Measurements from ENCODE around the gene RSPH10B.
"Not testable (repeated sequence)": the region's sequence is repeated elsewhere in the genome, so short reads cannot be mapped to it uniquely, and the experiment has no call there.

The RSPH10B gene

GRCh38 chr7:5970347-5970911, at the start of gene RSPH10B:
RSPH10B (minus strand) TSS chr7:5970689; CDS start chr7:5967116, 3,573 bp downstream.
- not testable (repeated sequence) for DNase-seq

DNA sequence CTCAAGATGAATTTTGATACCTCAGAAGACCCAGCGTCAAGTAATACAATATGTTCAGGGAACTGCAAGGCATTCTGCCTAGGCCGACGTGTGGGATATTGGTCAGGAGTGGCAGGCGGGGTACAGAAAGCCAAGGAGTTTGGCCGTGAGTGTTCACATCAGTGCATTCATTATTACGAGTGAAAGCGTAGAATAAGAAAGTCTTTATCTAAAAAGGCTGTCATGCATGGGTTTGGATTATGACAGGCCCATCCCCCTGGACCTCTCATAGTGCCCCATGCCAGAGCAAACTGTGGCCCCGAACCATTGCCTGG, 46.1 kb upstream of the RSPH10B start:
- DNase-seq = no peak

- DNase-seq = peak; percentile 9
Observed at GRCh38 chr7:6015917-6016652, 45.6 kb upstream of the RSPH10B start.

GRCh38 chr7:6012355-6013104, 42.0 kb upstream of the RSPH10B start:
- no peak for DNase-seq

GRCh38 chr7:6011541-6011940, 41.1 kb upstream of the RSPH10B start:
- no peak for DNase-seq

DNA sequence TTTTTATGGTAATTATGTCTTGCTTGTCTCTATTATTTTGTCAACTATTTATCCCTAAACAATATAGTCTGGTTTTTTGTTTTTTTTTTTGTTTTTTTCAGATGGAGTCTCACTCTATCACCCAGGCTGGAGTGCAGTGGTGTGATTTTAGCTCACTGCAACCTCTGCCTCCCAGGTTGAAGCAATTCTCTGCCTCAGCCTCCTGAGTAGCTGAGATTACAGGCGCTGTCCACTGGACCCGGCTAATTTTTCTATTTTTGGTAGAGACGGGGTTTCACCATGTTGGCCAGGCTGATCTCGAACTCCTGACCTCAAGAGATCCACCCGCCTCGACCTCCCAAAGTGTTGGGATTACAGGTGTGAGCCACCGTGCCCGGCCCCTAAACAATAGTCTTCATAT, 39.9 kb upstream of the RSPH10B start:
- not testable (repeated sequence) for DNase-seq

GRCh38 chr7:6008668-6009611, 38.5 kb upstream of the RSPH10B start, which contains the start of the genes AIMP2 and PMS2:
AIMP2 (plus strand) TSS chr7:6009272; CDS start chr7:6009364, 92 bp downstream.
PMS2 (minus strand) TSS chr7:6009049; CDS start chr7:6009019, 30 bp downstream.
- DNase-seq = peak; percentile 98

GRCh38 chr7:6007835-6008590, 37.5 kb upstream of the RSPH10B start:
- DNase-seq = peak; percentile 29

GRCh38 chr7:6007386-6007785, 36.9 kb upstream of the RSPH10B start:
- no peak for DNase-seq

- DNase-seq = peak; percentile 47
Observed at GRCh38 chr7:5997210-5997808, 26.8 kb upstream of the RSPH10B start.

- DNase-seq = not testable (repeated sequence)
Observed at GRCh38 chr7:5987061-5987460, 16.6 kb upstream of the RSPH10B start.

DNA sequence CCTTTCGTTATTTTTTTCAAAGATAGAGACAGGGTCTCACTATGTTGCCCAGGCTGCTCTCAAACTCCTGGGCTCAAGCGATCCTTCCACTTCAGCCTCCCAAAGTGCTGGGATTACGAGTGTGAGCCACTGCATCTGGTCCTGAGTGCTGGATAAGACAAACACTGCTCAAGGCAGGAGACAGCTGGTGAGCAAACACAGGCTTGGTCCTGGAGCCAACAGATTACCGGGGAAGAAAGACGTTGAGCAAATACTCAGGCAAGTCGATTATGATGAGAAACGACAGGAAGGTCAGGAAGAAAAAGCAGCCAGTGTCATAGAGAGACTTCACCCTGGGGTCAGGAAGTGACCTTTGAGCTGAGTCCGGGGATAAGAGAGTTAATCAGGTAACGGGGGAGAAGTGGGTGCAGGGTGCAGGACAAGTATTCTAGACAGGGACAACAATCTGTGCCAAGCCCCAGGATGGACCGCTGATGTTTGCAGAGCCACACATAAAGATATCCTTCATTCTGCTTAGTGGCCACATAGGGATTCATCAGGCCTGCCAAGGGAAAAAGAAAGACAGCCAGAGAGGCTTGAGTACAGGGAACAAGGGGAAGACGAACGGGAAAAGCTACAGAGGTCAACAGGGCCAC, 9.3 kb upstream of the RSPH10B start:
- DNase-seq = not testable (repeated sequence)

DNA sequence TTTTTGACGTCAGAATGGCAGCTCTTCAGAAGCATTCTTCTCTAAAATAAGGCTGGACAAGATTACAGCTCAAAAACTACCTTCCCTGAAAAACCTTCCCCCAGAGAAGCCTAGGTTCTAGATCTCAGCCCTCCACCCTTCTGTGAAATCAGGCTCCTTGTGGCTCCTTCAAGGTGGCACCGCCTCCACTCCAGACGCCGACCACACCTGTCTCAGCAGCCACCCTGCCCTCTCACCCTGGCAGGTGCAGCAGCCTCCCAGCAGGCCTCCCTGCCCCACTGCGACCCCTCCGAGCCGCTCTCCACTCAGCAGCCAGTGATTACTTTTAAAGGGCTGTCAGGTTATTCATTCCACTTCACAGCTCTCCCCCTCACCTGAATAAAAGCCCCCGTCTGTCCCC, 3.1 kb upstream of the RSPH10B start:
- not testable (repeated sequence) for DNase-seq

DNA sequence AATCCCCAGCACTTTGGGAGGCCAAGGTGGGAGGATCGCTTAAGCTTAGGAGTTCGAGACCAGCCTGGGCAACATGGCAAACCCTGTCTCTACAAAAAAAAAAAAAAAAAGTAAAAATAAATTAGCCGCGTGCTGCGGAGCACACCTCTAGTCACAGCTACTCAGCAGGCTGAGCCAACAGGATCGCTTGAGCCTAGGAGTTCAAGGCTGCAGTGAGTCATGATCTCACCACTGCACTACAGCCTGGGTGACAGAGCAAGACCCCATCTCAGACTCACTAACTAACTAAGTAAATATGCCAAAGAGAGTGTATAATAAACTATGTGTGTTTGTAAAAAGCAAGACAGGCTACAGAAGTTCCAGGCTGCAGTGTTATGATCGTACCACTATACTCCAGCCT, 6.7 kb downstream of the RSPH10B start:
- DNase-seq = not testable (repeated sequence)

DNA sequence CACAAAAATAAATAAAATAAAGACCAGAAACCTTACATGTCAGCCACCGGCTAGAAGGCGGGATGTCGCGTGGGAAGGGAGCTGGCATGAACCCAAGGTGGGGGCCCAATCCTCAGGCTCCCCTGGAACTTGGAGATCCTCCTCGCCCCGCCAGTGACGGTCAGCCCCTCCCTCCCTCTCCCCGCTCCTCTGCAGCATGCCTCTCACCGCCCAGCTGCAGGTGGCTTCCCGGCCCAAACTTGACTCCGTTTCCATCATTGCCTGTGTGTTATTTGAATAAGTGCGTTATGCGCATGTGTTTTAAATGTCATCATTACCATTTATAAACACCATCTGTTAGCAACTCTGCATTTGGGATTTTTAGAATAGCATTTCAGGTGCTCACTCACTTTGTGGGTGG, 7.3 kb downstream of the RSPH10B start:
- DNase-seq = not testable (repeated sequence)

GRCh38 chr7:5934945-5935450, 35.5 kb downstream of the RSPH10B start:
- not testable (repeated sequence) for DNase-seq

DNA sequence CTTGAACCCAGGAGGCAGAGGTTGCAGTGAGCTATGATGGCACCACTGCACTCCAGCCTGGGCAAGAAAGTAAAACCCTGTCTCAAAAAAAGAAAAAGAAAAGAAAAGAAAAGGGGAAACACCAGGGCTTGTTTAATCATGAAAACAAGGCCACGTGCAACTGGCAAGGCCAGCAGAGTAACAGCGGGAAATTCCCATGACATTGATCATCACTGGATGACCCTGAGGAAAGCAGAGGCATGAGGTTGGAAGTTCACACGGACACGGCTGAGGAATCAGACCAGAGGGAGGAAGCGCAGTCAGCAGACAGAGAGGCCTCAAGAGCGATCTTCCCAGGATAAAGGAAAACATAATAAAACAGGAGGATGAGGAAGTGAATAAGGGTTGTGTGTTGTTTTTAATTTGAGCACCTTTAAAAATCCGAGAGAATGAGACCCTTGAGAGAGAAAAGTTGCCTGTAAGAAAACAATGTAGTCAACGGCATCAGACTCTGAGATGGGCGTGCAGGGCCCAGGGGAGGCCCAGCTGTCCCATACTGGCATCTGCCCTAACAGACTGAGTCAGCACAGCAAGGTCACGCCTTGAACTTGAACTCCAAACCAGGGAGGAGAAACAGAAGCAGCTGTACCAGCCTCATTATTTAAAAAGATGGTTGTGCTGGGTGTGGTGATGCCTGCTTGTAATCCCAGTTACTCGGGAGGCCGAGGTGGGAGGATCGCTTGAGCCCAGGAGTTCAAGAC, 38.4 kb downstream of the RSPH10B start:
- DNase-seq = not testable (repeated sequence)

DNA sequence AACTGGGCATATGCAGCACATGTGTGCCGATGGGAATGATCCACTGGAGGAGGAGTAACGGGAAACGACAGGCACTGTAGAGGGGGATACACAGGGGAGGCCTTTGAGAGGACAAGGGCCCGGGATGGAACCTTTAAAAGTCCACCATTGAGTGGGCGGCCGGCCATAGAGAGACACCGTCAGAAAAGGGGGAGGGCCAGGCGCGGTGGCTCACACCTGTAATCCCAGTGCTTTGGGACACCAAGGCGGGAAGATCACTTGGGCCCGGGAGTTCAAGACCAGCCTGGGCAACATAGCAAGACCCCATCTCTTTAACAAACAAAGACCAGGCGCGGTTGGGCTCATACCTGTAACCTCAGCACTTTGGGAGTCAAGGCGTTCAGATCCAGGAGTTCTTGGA, 39.2 kb downstream of the RSPH10B start:
- DNase-seq = not testable (repeated sequence)

DNA sequence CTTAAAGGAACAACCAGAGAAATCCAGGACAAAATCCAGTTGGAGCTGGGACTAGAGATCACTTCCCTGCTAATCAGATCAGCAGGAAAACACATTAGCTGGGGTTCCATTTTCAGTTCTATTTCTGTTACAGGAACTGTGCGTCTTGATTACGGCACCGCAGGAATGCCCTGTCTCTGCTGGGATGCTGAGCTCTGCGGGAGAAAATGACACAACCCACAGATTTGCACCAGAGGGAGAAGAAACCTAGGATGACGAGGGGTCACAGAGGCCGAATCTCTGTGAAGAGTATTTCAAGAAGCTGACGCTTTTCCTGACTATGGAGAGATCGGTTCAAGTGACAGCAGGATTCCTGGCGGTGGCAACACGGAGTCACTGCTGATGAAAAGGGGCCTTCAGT, 40.2 kb downstream of the RSPH10B start:
- DNase-seq = not testable (repeated sequence)

All from HCEC 1CT (cell line).